Measurements from ENCODE around the gene BEST4. TPM values are rescaled to one million over a fixed set of nuclear protein-coding genes. Genes with fewer than 3 reads are reported as not detected.

Gene BEST4
- total and polyA plus RNA-seq, 2 of the 4 experiments (the other 2 are of a cell fraction) = 0.07 TPM; not detected in 1

DNA sequence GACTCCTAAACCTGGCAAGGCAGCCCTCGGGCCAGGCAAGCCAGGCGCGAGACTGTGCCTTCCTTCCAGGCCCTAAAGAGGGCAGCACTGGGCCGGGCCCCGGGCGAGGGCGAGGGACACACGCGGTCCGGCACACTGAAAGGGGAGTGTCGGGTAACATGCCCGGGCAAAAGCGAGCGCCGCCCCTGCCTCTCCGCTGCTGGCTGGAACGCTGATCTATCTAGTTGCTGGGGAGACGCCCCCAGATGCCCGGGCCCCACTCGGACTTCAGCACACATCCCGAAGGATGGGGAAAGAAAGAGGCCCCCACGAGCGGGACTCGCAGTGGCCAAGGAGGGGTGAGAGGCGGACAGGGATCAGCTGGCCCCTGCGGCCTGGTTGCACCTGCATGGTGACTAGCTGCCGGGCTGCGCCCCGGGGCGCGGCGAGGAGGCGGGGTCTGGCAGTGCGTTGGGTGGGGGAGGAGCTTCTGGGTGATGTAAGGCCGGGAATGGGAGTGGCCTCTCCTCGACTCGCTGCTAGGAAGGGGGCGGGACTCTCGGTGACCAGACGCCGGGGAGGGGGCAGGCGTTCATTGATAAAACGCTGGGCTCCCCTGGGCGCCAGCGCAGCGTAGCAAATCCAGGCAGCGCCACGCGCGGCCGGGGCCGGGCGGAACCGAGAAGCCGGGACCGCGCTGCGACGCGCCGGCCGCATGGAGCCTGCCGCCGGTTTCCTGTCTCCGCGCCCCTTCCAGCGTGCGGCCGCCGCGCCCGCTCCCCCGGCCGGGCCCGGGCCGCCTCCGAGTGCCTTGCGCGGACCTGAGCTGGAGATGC is 12.0 kb upstream of the BEST4 start, which contains the start of gene PLK3:
TSS of gene PLK3 (plus strand) at position 608 of the 815 bp plus-strand sequence. CDS start at position 695, 87 bp downstream.
- no peaks in the 10 kb centered on the region for H3K9me3 ChIP-seq (ENCODE audit: control insufficient read depth, insufficient read depth, low read length)
- 0% methylated on average over 44 of the region's 79 CpGs; no CpG with 5 or more reads in 1 of the 2 experiments for WGBS, 2 experiments (ENCODE audit: extremely low coverage in 2 of 2, insufficient read length in 1 of 2)
- H3K36me3 ChIP-seq (ENCODE audit: control insufficient read depth, insufficient read depth, low read length) = peaks cover 23% of the 10 kb centered on the region
- H3K79me1 ChIP-seq (ENCODE audit: low read depth in 1 of 2, low read length in 2 of 2) = peaks cover 14 to 32% of the 10 kb centered on the region in 2 experiments; a peak in 3 of 4 replicates
- peaks cover 6% of the 10 kb centered on the region for H3K9me1 ChIP-seq (ENCODE audit: insufficient read depth, low read length)
- peak within 1 kb of the TSS; percentile 91 for H4K91ac ChIP-seq (ENCODE audit: insufficient read depth, low read depth, low read length)
- DNase-seq (peak; percentile 98), ATAC-seq (ENCODE audit: low read depth) (peak; percentile 92)
- H3K4ac ChIP-seq (ENCODE audit: low read depth, low read length) = peak within 1 kb of the TSS; percentile 88
- in situ Hi-C loops (cut with MboI; ENCODE audit: low sequenced_read_pairs) = no loop called here
- peak within 1 kb of the TSS; percentile 82 for H3K14ac ChIP-seq (replicated peaks; ENCODE audit: low read depth, low read length)
- dilution Hi-C loops (cut with HindIII; ENCODE audit: low sequenced_read_pairs, unreplicated experiment) = no loop called here
- H2BK5ac ChIP-seq (ENCODE audit: low read depth, low read length, poor library complexity, severe bottlenecking) = peak within 1 kb of the TSS; percentile 86
- H3K27ac ChIP-seq (ENCODE audit: insufficient read depth, low read length) = peak within 1 kb of the TSS; percentile 83
- peaks cover 11% of the 10 kb centered on the region for H3K4me1 ChIP-seq (ENCODE audit: control insufficient read depth, insufficient read depth, low read length)
- peak within 1 kb of the TSS; percentile 98 for H3K23ac ChIP-seq (ENCODE audit: low read depth, low read length)
- peaks cover 20% of the 10 kb centered on the region for H4K20me1 ChIP-seq (ENCODE audit: insufficient read depth, low read length)
- H2BK15ac ChIP-seq (ENCODE audit: low read depth, low read length) = peak within 1 kb of the TSS; percentile 35; the same call in 1 of the 3 replicates
- H3K4me2 ChIP-seq (ENCODE audit: low read depth, low read length) = peak within 1 kb of the TSS; percentile 97
- intact Hi-C loops (cut with micrococcal nuclease) = loop anchor here (2.0 to 10.0 kb wide), 2 partner anchors 19 to 505 kb away; no protein-coding TSS in a partner anchor
- peak within 1 kb of the TSS; percentile 91 for H2BK120ac ChIP-seq (ENCODE audit: low read depth, low read length)
- H2AK5ac ChIP-seq (ENCODE audit: low read depth, low read length) = peak within 1 kb of the TSS; percentile 38
- peak within 1 kb of the TSS; percentile 99 for H2AK9ac ChIP-seq (replicated peaks; ENCODE audit: low read depth, low read length, poor library complexity)
- peak within 1 kb of the TSS; percentile 77 for H3K56ac ChIP-seq (ENCODE audit: extremely low read depth, insufficient read depth, low read length)
- peak within 1 kb of the TSS; percentile 53 for H2BK20ac ChIP-seq (ENCODE audit: low read depth, low read length)
- CTCF ChIA-PET = interaction anchor here (0.7 to 2.2 kb wide), 8 partner anchors 9 to 211 kb away, joined by 3 to 9 read pairs (median 4); partner anchors contain the start of genes BTBD19 and HECTD3
- H3K4me3 ChIP-seq (ENCODE audit: insufficient read depth, low read depth, low read length) = peak within 1 kb of the TSS; percentile 74
- H3K27me3 ChIP-seq (ENCODE audit: control insufficient read depth, insufficient read depth, low read length) = no peaks in the 10 kb centered on the region
- peak within 1 kb of the TSS; percentile 40; the same call in 1 of the 2 replicates for H4K5ac ChIP-seq (ENCODE audit: low read depth, low read length)
- POLR2A ChIA-PET (ENCODE audit: unreplicated experiment) = interaction anchor here (0.5 to 1.3 kb wide), 7 partner anchors 9 to 503 kb away, joined by 3 to 17 read pairs (median 5); partner anchors contain the start of genes BTBD19 and RPS8
- H3K9ac ChIP-seq (ENCODE audit: low read depth, low read length) = peak within 1 kb of the TSS; percentile 93
- H2AFZ ChIP-seq (replicated peaks; ENCODE audit: low read length, poor library complexity) = peak within 1 kb of the TSS; percentile 96
- H4K8ac ChIP-seq (ENCODE audit: low read depth in 2 of 2, low read length in 2 of 2) = peak within 1 kb of the TSS; percentile 67 to 91; a peak in 3 of 4 replicates
- peak within 1 kb of the TSS; percentile 50 for H3K18ac ChIP-seq (ENCODE audit: low read depth, low read length)
- no TSS peak for BruUV-seq (replicated peaks)
- TF ChIP-seq MXI1 (IDR thresholded peaks at IDR 0.05; ENCODE audit: borderline replicate concordance, low read depth, low read length) (peak; percentile 97), CHD1 (IDR thresholded peaks at IDR 0.05; ENCODE audit: low read depth, low read length) (no peak), FOS (IDR thresholded peaks at IDR 0.05; ENCODE audit: low read depth, low read length) (0 out of 2 replicates have a peak, but pooled peaks have one; percentile 33), ELK1 (IDR thresholded peaks at IDR 0.05; ENCODE audit: borderline replicate concordance, low read depth, low read length) (no peak), RCOR1 (IDR thresholded peaks at IDR 0.05; ENCODE audit: insufficient replicate concordance, low read length) (no peak), RFX5 (IDR thresholded peaks at IDR 0.05; ENCODE audit: low read depth, low read length) (no peak), MAZ (IDR thresholded peaks at IDR 0.05; ENCODE audit: borderline replicate concordance, low read depth, low read length) (peak; percentile 79; the same call in 1 of the 2 replicates), POLR2A (IDR thresholded peaks at IDR 0.05; ENCODE audit: low read depth, low read length) (peak; percentile 99), SMC3 (IDR thresholded peaks at IDR 0.05; ENCODE audit: low read depth, low read length) (peak; percentile 66), NFE2L2 (IDR thresholded peaks at IDR 0.05; ENCODE audit: low read depth, low read length) (no peak), CEBPB (IDR thresholded peaks at IDR 0.05; ENCODE audit: low read depth, low read length) (peak; percentile 68), BHLHE40 (IDR thresholded peaks at IDR 0.05; ENCODE audit: low read depth, low read length) (no peak; the same call in 1 of the 2 replicates), RAD21 (IDR thresholded peaks at IDR 0.05; ENCODE audit: low read length) (peak; percentile 84), MAFK (IDR thresholded peaks at IDR 0.05; ENCODE audit: low read depth, low read length) (no peak)
- TF ChIP-seq, protein P1, sequence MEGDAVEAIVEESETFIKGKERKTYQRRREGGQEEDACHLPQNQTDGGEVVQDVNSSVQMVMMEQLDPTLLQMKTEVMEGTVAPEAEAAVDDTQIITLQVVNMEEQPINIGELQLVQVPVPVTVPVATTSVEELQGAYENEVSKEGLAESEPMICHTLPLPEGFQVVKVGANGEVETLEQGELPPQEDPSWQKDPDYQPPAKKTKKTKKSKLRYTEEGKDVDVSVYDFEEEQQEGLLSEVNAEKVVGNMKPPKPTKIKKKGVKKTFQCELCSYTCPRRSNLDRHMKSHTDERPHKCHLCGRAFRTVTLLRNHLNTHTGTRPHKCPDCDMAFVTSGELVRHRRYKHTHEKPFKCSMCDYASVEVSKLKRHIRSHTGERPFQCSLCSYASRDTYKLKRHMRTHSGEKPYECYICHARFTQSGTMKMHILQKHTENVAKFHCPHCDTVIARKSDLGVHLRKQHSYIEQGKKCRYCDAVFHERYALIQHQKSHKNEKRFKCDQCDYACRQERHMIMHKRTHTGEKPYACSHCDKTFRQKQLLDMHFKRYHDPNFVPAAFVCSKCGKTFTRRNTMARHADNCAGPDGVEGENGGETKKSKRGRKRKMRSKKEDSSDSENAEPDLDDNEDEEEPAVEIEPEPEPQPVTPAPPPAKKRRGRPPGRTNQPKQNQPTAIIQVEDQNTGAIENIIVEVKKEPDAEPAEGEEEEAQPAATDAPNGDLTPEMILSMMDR (conservative IDR thresholded peaks at IDR 0.05; ENCODE audit: low read depth, low read length) = peak; percentile 96
